Measurements from ENCODE around the gene C9orf40. TPM values are rescaled to one million over a fixed set of nuclear protein-coding genes. Genes with fewer than 3 reads are reported as not detected.

The C9orf40 gene
- total and polyA plus RNA-seq, 11 donors = 0.91 to 2.7 (median 1.8) TPM

- DNase-seq (no peak), ATAC-seq (no peak)
- H3K27ac ChIP-seq = no peak overlapping the region
- peaks cover 0 to 6% (median 0%) of the 10 kb centered on the region in 9 donors for H3K36me3 ChIP-seq
- no peak overlapping the region for H3K4me3 ChIP-seq
- peaks cover 0 to 19% (median 9%) of the 10 kb centered on the region in 12 donors for H3K9me3 ChIP-seq
- no peak for TF ChIP-seq POLR2A (IDR thresholded peaks at IDR 0.05)
- no peak for TF ChIP-seq CTCF (IDR thresholded peaks at IDR 0.05)
- no peaks in the 10 kb centered on the region for H3K4me1 ChIP-seq
- H3K27me3 ChIP-seq = no peaks in the 10 kb centered on the region
- intact Hi-C loops (cut with DNase I) = no loop called here
- 97 to 100% (median 98%) methylated on average over 5 of the region's 5 CpGs for WGBS, 4 donors
These were observed 22.8 kb upstream of the C9orf40 start for GRCh38 chr9:74975538-74975937.

GRCh38 chr9:74974558-74974957, 21.8 kb upstream of the C9orf40 start:
- no peaks in the 10 kb centered on the region for H3K27me3 ChIP-seq
- 82 to 95% (median 93%) methylated on average over 1 of the region's 1 CpG for WGBS, 4 donors

DNA sequence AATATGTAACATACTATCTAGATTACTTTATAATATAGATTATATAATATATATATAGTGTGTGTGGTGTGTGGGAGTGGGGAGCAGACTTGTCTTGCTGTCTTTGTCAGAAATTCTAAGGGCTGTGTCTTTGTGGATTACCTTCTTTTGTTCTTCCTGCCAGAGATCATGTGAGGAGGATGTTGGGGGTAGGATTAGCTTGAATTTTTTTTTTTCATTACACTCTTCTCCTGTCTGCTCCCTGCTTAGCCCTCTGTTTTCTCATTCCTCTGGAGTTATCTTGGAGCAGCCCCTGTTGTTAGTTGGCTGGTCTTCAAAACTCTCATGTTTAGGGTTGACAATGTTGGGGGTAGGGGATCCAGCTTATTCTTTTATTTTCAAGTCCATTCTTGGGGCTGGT, 21.0 kb upstream of the C9orf40 start:
- DNase-seq (no peak), ATAC-seq (no peak)
- H3K27ac ChIP-seq = no peak overlapping the region
- peaks cover 0 to 6% (median 0%) of the 10 kb centered on the region in 9 donors for H3K36me3 ChIP-seq
- no peak for TF ChIP-seq POLR2A (IDR thresholded peaks at IDR 0.05)
- no peak for TF ChIP-seq CTCF (IDR thresholded peaks at IDR 0.05)
- H3K9me3 ChIP-seq = peaks cover 0 to 28% (median 9%) of the 10 kb centered on the region in 12 donors
- H3K4me1 ChIP-seq = no peaks in the 10 kb centered on the region
- intact Hi-C loops (cut with DNase I) = no loop called here
- no peak overlapping the region for H3K4me3 ChIP-seq
- no peaks in the 10 kb centered on the region for H3K27me3 ChIP-seq

More at GRCh38 chr9:74974558-74974957, 21.8 kb upstream of the C9orf40 start:
- Histone ChIP-seq H3K4me1 (no peaks in the 10 kb centered on the region), H3K9me3 (peaks cover 0 to 25% (median 9%) of the 10 kb centered on the region in 12 donors), H3K4me3 (no peak overlapping the region), H3K36me3 (peaks cover 0 to 6% (median 0%) of the 10 kb centered on the region in 9 donors), H3K27ac (no peak overlapping the region)
- TF ChIP-seq POLR2A (IDR thresholded peaks at IDR 0.05) = no peak
- TF ChIP-seq CTCF (IDR thresholded peaks at IDR 0.05) = no peak
- intact Hi-C loops (cut with DNase I) = no loop called here
- ATAC-seq (no peak), DNase-seq (no peak)

- peaks cover 0 to 3% (median 0%) of the 10 kb centered on the region in 9 donors for H3K36me3 ChIP-seq
- no peaks in the 10 kb centered on the region for H3K27me3 ChIP-seq
- intact Hi-C loops (cut with DNase I) = no loop called here
- no peak overlapping the region for H3K4me3 ChIP-seq
- no peak overlapping the region for H3K27ac ChIP-seq
- no peak for TF ChIP-seq CTCF (IDR thresholded peaks at IDR 0.05)
- TF ChIP-seq POLR2A (IDR thresholded peaks at IDR 0.05) = no peak
- H3K4me1 ChIP-seq = no peaks in the 10 kb centered on the region
- WGBS, 4 donors = 93 to 98% (median 94%) methylated on average over 2 of the region's 2 CpGs
- DNase-seq (no peak), ATAC-seq (no peak)
- peaks cover 0 to 31% (median 4%) of the 10 kb centered on the region in 12 donors for H3K9me3 ChIP-seq
These were observed 10.3 kb upstream of the C9orf40 start for GRCh38 chr9:74963056-74963455.
